NK-92 (cell line): ENCODE results near the gene CCDC57.

Experiments used
- DNase-seq: peaks from one replicate; lab custom pipeline; 2025; ENCODE audit not compliant: unreplicated experiment; lab: John Stamatoyannopoulos, UW

Gene CCDC57

DNA sequence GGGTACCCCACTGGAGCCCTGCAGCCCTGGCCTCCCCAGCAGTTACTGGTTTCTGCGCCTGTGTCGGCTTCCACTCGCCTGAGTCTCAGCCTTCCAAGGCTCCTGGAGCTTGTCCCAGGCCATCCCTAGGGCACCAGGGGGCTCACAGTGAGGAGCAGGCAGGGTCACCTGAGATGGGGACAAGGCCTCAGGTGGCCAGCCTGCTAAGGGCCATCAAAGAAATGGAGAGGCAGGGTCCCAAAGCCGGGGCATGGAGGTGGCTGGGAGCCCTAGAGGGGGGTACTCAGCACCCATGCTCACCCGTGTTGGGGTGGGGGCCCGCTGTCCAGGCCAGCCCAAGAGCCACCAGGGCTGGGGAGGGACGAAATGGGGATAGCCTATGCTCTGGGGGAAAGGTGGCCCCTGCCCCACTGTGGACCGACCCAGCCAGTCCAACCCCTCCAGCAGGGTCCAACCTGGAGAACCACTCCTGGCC is 115.9 kb downstream of the CCDC57 start:
- DNase-seq = no peak

DNA sequence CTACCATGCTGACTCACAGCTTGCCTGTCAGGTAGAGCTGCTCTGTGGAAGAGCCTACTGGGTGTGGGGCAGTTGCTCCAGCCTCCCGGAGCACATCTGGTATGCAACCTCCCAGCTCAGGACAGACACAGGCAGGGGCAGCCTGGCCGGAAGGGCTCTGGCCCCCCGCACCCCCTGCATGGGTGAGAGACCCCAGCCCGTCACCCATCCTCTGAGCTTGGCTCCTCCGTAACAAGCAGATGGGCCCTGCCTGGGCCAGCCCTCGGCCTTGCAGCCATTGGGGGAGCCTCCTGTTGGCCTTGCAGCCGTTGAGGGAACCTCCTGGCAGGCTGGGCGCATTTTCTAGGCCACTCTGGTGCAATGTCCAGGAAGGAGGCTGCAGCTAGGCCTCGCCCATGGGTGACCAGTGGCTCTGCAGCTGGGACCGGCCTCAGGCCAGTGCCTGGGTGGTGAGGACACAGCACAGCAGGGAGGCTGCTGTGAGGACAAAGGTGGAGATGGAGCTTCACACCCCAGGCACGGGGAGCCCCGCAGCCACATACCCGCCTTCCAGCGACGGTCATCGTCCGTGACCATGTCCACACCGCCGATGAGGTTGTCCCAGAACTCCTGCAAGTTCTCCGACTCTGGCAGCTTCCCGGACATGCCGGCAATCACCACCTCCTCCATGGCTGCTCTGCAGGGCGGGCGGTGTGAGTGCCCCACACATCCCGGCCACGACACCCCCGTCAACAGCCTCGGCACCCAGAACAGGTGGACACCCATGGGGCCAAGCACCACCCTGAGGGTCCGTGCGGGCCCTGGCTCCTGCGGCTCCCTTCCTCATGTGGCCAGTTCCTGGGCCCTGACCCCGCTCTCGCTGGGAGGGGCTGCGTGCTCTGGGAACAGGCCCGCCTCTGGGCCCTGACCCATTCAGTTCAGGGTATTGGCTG is 116.6 kb downstream of the CCDC57 start:
- DNase-seq = no peak

DNA sequence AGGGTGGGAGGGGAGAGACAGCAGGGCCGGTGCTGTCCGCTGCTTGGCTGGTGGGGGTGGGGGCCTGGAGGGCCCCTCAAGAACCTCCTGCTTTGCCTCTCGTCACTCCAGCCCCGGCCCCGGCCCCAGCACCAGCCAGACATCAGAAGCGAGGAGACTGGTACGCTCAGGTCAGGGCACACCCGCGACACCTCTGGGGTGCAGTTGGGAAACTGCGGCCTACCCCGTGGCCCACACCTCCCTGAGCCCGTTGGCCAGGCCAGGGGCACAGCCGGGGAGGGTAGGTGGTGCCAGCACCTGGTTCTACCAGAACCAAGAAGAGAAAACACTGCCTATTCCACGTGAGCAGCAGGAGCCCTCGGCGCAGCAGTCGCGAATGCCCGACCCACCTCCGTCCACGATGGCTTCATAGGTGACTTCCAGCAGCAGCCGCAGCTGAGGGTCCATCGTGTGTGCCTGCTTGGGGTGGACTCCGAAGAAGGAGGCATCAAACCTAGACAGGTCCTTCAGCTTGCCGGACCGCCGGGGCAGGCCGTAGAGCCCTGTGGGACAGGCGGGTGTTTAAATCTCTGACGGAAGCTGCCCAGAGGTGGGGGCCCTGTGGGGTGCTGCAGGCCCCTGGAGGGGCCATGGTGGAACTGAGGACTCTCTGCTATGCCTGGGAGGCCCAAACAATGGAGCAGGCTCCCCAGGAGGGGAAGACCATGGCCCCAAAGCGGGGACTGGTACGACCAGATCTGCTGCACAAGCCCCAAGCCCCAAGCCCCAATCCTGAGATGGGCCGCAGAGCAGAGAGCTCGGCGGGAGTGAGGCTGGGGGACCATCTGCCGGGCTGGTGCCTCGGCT is 117.5 kb downstream of the CCDC57 start:
- DNase-seq = no peak

DNA sequence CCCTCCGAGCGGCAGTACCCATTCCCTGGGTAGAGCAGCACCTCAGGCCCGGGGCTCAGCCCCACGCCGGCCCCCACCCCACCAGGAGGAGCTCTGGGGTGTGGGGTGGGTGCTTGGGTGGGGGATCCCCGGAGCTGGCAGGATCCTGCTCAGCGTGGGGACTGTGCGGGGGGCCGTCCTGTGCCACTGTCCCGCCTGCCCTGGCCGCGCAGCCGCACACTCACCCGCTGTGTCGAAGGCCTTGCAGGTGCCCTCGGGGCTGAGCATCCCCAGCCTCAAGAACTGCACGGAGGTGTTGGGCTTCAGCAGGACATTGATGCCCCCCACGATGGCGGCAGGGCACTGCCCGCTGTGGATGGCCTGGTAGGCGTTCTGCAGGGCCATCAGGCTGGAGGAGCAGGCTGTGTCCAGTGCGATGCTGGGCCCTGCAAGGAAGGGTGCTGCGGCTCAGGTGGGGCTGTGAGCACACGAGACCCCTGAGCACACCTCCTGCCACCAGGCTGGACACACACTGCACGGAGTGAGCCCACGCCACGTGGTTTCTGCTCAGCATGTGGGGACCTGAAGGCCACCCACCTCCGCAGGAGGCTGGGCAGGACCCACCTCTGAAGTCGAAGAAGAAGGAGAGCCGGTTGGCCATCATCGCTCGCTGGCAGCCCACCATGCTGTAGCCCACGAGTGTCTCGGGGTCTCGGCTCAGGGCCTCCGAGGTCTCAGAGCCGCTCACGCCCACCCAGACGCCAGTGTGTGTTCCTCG is 119.5 kb downstream of the CCDC57 start:
- no peak for DNase-seq

DNA sequence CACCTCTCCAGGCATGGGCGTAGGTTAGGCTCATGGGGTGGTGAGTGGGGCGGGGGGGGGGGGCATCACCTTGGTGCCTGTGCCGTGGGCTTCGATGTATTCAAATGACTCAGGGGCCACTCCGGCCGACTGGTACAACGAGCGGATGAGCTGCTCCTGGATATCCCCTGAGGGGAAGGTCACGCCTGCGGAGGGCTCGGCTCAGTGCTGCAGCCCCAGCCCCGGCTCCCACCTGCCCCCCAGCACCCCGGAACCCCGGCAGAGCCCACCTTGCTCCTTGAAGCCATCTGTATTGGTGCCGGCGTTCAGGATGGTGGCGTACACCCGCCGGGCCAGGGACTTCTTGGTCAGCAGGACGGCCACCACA is 120.0 kb downstream of the CCDC57 start:
- DNase-seq = no peak

DNA sequence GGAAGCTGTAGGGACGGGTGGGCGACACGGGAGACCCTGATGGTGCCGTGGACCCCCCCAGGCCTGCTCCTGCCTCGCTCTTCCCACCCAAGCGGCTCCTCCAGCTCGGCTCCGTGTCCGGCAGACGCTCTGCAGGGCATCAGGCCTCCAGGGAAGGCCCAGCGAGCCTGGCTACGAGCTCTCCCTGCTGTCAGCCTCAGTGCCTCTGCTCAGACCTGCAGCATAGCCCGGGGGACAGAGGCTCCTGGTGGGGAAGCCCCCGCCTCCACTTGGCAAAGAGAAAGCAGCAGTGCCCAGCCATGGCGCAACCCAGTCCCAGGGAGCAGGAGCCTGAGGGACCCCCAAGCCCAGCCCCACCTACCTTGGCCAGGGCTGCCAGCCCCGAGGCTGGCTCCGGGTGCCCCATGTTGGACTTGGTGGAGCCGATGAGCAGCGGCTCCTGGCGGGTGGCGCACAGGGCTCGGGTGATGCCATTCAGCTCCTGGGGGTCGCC is 120.5 kb downstream of the CCDC57 start:
- DNase-seq = no peak

DNA sequence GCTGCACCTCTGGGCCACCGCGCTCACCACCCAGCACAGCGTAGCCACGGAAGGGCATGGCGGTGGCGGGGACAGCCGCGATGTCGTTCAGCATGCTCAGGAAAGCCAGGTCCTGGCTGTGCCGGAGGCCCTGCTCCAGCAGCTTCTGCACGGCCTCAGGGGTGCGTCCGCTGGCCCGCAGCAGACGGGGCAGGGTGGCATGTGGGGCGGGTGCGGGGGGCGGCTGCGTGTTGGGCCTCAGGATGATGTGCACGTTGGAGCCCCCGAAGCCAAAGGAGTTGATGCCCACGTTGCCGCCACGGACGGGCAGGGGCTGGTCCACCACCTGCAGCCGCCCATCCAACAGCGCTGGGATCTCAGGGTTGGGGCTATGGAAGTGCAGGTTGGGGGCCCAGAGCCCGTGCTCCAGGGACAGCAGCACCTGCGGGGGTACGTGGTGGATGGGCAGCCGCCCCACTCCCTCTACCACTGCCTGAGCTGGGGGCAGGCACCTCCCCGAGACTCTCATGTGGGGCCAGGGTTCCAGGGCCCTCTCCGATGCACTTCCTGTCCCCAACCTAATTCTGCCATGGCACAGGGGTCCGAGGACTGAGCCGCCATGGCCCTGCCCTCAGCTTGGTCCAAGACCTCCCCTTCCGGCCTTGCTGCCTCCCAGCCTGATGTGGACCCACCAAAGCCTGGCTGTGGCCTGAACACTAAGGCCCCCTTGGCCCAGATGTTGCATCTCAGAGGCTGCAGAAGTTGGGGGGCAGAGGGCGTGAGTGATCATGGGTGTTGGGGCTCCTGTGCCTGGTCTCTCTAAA is 121.2 kb downstream of the CCDC57 start:
- no peak for DNase-seq

DNA sequence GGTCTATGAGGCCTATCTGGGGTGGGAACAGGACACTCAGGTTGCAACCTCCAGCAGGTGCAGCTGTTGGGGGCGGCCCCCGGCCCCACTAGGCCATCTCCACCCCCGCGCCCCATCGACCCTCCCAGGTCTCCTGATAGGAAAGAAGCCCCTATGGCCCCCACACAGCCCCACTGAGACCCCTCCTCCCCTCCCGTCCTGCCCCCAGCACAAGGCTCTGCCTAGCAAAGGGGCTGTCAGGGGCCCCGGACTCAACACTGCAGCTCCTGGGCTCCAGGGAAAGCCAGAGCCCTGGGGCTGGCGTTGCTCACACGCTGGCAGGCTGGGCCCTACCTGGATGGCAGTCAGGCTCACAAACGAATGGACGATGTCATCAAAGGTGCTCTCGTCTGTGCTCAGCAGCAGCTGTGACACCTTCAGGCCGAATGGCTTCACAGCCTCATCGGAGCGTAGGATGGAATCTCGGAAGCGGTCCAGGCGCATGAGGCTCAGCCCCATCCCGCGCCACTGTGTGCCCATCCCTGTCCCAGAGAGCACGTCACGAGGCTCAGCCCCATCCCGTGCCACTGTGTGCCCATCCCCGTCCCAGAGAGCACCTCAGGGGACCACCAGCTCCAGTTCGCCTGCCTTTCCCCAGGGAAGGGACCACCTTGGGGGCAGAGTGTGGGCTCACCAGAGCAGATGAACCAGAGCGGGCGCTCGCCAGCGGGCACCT is 121.9 kb downstream of the CCDC57 start:
- DNase-seq = no peak

DNA sequence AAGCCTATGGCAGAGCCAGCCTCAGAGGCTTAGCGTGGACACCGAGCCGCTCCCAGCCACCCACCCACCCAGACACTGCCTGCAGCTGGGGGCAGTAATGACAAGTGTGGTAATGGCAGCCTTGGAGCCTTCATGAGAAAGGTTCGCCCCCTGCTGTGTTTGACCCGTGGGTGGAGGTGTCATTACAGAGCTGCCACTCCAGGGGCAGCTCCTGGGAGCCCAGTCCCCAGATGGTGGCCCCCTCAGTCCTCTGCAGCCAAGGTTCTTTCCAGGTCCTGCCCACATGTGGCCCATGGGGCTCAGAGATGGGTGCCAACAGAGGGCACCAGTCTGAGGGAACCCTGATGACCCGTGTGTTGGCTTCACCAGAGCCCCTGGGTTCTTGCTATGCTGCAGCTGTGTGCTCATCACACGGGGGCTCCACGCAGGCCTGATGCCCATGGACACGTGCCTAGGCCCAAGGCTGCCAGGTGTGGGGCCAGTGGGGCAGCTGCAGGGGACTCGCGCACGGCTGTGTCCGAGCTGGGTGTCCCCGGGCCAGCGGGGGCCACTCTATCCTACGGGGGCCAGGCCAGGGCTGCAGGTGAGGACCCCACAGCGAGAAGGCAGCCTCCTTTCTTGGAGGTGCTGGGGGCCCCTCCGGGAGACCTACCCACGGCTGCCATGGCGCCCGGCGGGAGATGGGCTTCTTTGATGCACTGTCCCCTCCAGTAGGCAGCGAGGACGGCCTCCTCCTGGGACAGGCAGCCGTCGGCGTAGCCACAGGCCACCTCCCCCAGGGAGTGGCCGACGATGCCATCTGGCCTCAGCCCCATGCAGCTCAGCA is 122.7 kb downstream of the CCDC57 start:
- no peak for DNase-seq

DNA sequence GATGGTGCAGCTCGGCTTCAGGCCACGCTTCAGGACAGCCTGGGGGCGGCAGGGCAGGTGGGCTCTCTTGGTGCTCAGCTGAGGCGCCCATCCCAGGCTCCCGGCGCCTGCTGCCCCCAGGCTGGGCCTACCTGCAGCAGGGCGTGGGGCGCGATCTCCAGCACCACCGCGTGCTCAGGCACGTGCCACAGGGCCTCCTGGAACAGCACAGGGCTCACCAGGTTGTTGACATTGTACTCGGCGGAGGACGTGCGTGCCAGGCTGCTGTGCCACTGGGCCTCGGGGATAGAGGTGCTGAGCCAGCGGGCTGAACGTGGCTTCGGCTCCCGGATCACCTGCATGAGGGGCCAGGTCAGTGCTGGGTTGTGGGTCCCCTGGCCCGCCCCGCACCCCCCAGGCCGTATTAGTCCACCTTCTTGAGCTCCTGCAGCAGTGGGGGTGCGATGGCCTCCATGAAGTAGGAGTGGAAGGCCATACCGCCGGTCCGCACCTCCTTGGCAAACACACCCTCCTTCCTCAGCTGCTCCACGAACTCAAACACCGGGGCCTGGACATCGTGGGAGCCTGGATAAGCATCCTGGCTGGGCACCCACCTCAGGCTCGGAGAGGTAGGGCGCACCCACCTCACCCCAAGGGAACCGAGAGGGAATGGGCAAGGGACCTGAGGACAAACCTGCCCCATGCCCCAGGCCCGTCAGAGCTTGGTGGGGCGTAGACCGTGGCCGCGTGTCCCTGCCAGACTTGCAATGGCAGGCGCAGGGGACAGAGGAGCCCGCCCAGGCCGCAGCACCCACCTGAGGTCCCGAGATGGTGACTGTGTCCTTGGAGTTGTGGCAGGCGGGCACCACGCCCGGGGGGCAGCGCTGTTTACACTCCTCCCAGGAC is 123.6 kb downstream of the CCDC57 start:
- DNase-seq = no peak

DNA sequence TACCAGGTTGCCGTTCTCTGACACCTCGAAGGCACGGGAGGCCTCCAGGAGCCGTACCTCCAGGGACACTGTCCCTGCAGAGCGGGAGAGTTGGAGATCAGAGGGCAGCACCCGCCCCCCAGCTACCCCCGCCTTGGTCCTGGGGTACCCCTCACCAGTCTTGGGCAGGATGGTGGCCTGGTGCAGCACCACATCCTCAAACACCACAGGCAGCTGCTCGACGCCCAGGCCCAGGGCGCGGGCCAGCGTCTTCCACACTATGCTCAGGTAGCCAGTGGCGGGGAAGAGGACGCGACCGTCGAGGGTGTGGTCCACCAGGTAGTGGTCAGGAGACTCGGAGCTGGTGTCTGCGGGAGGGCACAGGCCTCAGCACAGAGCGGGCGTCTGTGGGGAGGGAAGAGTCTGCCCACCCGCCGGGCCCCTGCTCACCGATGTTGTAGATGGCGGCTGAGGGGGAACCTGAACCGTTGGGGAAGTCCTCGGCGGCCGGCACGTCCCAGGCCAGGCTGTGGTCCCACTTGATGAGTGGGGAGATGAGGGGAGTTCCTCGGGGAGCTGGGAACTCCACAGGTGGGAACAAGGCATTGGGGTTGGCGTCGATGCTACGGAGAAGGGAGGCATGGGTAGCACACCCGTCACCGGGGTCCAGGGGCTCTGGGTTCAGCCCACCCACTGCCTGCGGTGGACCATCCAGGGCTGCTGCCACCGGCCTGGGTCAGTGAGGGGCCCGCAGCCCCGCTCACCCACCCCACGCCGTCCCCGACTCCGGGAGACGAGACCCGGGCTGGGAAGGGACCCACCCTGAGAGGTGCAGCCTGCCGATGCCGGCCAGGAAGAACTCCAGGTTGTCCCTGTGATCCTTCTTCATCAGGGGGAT is 124.4 kb downstream of the CCDC57 start:
- DNase-seq = no peak

DNA sequence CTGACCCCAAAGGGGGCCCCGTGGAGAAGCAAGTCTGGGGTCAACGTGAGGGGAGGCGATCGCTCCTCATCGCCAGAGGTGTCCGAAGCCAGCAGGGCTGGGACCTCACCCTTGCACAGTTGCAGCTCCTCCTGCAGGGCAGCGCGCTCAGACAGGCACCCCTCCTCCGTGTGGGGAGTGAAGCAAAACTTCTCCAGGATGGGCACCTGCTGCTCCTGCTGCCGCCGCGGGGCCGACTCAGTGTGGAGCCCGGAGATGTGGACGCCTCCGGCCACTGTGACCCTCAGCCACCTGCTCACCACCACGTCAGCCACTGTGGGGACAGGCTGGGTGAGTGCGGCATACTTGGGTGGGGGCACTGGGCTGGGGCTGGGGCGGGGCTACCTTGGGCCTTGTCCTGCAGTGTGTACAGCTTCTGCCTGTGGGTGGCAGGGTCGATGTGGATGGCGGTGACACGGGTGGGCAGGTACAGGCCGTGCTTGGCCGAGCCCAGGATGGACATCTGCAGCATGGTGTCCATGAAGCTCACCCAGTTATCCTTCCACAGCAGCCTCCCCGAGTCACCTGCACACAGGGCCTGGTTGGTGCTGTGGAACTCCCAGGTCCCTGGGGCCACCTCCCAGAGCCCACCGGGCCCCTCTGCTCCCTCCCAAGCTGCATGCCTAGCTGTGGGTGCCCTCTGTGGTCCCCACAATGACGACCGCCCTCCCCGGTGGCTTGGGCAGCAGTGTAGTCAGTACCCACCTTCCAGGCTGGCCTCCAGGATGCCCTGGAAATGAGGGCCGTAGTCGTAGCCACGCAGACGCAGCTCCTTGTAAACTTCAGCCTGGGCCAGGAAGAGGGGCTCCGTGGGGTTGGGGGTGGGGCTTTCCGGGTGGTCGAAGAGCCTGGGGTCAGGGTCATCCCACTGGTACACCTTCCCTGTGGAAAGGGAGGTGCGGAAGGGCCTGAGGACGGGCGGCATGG is 125.4 kb downstream of the CCDC57 start:
- no peak for DNase-seq

DNA sequence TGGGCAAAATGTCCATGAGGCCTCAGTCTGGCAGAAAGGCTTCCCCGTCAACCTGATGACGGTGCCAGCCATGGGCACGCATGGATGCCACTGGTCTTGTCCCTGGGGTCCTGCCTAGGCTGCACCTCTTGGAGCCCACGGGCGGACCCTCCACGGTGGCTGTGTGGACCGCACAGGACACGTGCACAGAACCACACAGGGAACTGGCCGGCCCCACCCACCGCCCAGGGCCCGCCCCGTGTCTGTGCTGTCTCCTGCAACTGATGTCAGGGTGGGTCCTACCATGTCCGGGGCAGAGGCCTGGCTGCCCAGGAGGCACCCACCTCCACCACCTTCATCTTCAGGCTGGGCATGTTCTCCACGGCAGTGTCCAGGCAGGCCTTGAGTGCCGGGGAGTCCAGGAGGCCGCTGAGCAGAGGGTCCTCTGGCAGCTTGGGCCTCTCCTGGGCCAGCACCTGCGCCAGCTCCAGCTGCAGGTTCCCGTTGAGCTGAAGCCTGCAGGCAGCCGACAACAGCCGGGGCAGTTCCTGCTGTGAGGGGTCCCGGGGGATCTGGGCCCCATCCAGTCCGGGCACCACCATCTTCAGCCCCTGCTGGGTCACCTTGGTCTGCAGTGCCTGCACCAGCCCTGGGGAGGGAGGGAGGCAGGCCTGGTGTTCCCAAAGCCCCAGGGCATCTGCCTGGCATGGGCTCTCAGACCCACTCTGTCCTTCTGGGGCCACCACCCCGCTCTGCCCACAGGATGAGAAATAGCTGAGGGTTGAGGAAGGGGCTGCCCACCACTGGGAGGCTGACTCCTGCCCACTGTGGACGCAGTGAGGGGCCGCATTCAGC is 126.5 kb downstream of the CCDC57 start:
- no peak for DNase-seq

DNA sequence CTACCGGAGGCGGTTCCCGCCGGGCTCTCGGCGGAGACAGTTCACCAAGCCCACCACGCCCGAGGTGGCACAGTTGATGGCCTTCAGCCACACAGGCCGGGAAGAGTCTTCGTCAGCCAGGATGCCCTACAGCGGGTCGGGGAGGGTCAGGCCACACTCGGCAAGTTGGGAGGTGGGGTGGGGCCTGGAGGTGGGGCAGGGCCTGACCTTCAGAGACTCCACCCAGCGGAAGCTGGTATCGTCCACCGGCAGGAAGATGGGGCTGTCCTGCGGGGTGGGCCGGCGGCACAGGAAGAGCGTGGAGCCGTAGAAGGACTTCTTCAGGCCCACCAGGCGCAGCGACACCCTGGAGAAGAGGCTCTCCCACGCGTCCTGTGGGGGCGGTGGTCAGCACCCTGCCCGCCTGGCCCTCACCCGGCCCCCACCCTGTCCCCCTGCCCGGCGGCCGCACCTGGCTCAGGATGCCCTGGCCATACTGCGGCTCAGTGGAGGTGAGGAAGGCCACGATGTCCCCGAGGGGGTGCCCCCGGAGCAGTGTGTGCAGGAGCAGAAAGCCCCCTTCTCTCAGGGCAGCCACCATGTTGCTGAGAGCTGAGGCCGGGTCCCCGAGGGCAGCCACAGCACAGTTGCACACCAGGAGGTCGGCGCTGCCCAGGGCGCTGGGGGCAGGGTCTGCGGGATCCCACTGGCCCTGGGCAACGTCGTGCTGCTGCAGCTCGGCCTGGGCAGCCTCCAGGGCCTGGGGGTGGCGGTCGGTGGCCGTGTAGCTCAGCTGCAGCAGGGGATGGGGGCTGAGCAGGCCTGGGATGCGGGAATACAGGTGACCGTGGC is 127.4 kb downstream of the CCDC57 start:
- no peak for DNase-seq
